Right lobe of liver (tissue), 6 donors: ENCODE measurements around the gene TWF2. TPM values are rescaled to one million over a fixed set of nuclear protein-coding genes. Genes with fewer than 3 reads are reported as not detected.

ENCODE experiments used
- ATAC-seq, 4 donors: fragments of 200-7000 bp; cut with Tn5 transposase; one replicate each; pipeline ENCODE4 v1.9.1; 2020; ENCODE audit warnings: mild to moderate bottlenecking in 4 of 4, moderate library complexity in 4 of 4
- DNase-seq, 3 donors: peaks; one replicate each; pipeline ENCODE4 v3.0.0-alpha.2; 2020
- H3K27ac ChIP-seq, 3 donors: fragments of 200-600 bp; one replicate each; pipeline ENCODE4 v1.8.0; 2022
- H3K27me3 ChIP-seq, 2 donors: fragments of 200-600 bp; one replicate each; pipeline ENCODE4 v1.8.0; 2022
- H3K36me3 ChIP-seq, 4 donors: fragments of 200-600 bp; sonication (generic) in 1 of 4; one replicate each; pipeline versions ENCODE4 v1.5.1 to v1.8.0; 2017 to 2022; ENCODE audit warnings: control low read depth in 1 of 4
- H3K4me1 ChIP-seq, 4 donors: fragments of 200-600 bp; sonication (generic) in 1 of 4; one replicate each; pipeline versions ENCODE4 v1.5.1 to v1.8.0; 2017 to 2022; ENCODE audit warnings: control low read depth in 1 of 4
- H3K4me3 ChIP-seq, 3 donors: fragments of 200-600 bp; one replicate each; pipeline ENCODE4 v1.8.0; 2022
- H3K9me3 ChIP-seq, 4 donors: fragments of 200-600 bp; sonication (generic) in 1 of 4; one replicate each; pipeline versions ENCODE4 v1.5.1 to v1.8.0; 2017 to 2022; ENCODE audit warnings: control low read depth in 1 of 4
- POLR2A ChIP-seq: fragments of 450-650 bp; IDR thresholded peaks from one replicate; pipeline ENCODE4 v1.6.1; 2017; ENCODE audit warnings: antibody characterized with exemption, mild to moderate bottlenecking
- WGBS: methylation state at CpG from one replicate; pipeline ENCODE4 v1.1.6; 2018; ENCODE audit warnings: low coverage, low lambda C conversion rate; ENCODE audit not compliant: insufficient coverage; ENCODE audit errors: missing lambda C conversion rate; 5-methylcytosine and 5-hydroxymethylcytosine counted together
- intact Hi-C, 2 donors: fragments of 100-400 bp; cut with DNase I; formaldehyde crosslinking; loops; one replicate each; pipeline versions ENCODE4 v1.11.2 to v1.14.1; 2022
- total RNA-seq, 6 experiments: library from RNA; depleted of rRNA in 2 of 6; stranded (reverse); fragments of >200 nt in 2 of 6; fragmentation: NEBNext Ultra II Directional in 3 of 6; extraction: Animal tissue kit (Norgen Biotek cat#: 25700) in 3 of 6; gene quantifications; one replicate each; pipeline versions ENCODE4 v1.1.0 to v1.2.4, GENCODE V29; 2016 to 2023
- TF ChIP-seq, protein P1 (sequence below), 4 donors: fragments of 200-600 bp in 3 of 4; fragments of 450-650 bp in 1 of 4; IDR thresholded peaks; one replicate each; pipeline versions ENCODE4 v1.5.1 to v1.8.0; 2016 to 2022; ENCODE audit warnings: antibody characterized with exemption in 4 of 4, mild to moderate bottlenecking in 2 of 4
- donor health status: DM: no; HTN: yes; CAD: no.
- donor health status: DM: no; HTN: no; CAD: no.
- donor health status: DM: no; HTN: no; CAD: no.
- donor health status: DM: no; HTN: yes; CAD: no.
- donor health status: DM: no; HTN: yes; CAD: no.

TWF2 gene
- total RNA-seq, 6 experiments from 2014 or later = 12.9 to 34.4 (median 23.7) TPM

DNA sequence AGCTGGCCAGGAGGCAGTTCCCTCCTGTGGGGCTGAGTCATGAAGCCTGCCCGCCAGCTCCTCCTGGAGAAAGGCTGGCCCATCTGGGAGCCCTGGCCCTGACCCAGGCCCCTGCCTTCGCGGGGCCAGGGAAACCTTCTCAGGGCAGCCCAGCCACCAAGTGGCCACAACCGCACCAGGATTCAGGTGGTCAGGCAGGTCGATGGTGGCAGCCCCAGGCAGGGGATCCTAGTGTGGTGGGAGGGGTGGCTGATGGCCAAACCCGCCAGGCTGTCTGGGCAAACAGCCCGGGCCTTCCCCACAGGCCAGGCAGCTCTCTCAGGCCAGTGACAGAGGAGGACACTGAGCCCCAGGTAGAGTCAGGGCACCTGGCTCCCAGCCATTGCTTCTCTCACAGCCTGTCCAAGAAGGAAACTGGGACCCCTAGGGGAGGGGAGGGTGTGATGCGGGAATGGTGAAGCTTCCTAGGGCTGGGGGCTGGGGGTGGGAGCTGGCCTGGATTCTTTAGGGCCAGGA, 1.2 kb downstream of the TWF2 start:
- 0% methylated on average over 4 of the region's 8 CpGs for WGBS
- H3K4me1 ChIP-seq = peaks cover 0 to 55% (median 28%) of the 10 kb centered on the region in 4 donors

DNA sequence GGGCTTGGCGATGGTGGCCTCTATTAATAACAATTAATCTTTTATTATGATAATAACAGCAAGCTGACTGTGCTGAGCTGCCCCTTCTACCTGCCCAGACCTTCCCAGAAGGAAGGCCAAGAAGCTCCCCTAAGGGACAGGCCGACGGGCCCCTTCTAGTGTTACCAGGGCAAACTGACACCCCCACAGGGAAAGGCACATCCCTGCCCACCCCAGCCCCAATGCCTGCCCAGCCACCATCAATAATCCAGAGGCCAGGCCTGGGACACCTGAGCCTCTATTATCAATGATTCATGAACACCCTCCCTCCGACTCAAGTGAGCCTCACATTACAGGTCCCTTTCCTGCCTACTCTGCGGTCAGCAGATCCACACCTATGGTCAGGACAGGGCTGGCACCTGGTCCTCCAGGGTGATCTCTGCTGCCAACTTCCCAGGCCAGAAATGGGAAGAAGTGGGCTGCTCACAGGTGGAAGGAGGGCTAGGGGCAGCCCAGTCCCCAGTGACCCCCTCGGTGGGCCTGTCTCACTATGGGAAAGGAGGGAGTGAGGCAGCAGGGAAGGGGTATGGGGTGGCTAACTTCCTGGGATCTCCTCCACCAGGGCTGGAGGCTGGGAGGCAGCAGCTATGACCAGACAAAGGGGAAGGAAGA, 1.8 kb downstream of the TWF2 start:
- TF ChIP-seq, protein P1, sequence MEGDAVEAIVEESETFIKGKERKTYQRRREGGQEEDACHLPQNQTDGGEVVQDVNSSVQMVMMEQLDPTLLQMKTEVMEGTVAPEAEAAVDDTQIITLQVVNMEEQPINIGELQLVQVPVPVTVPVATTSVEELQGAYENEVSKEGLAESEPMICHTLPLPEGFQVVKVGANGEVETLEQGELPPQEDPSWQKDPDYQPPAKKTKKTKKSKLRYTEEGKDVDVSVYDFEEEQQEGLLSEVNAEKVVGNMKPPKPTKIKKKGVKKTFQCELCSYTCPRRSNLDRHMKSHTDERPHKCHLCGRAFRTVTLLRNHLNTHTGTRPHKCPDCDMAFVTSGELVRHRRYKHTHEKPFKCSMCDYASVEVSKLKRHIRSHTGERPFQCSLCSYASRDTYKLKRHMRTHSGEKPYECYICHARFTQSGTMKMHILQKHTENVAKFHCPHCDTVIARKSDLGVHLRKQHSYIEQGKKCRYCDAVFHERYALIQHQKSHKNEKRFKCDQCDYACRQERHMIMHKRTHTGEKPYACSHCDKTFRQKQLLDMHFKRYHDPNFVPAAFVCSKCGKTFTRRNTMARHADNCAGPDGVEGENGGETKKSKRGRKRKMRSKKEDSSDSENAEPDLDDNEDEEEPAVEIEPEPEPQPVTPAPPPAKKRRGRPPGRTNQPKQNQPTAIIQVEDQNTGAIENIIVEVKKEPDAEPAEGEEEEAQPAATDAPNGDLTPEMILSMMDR (IDR thresholded peaks at IDR 0.05) = no peak
- no peak for TF ChIP-seq POLR2A
- DNase-seq (no peak), ATAC-seq (no peak)
- H3K36me3 ChIP-seq = no peaks in the 10 kb centered on the region
- WGBS = 78% methylated on average over 1 of the region's 6 CpGs
- peak overlapping the region; percentile 78 to 94 (median 83) for H3K27ac ChIP-seq
- intact Hi-C loops = loop anchor here in 1 of 2 donors (5.0 kb wide), 1 partner anchor 40 kb away; the partner anchor contains the start of gene WDR82
- no peaks in the 10 kb centered on the region for H3K27me3 ChIP-seq
- H3K4me3 ChIP-seq = peak overlapping the region in 1 of 3 donors; percentile 89
- peaks cover 0 to 60% (median 30%) of the 10 kb centered on the region in 4 donors for H3K4me1 ChIP-seq
- H3K9me3 ChIP-seq = no peaks in the 10 kb centered on the region

More for the DNA sequence above, 1.2 kb downstream of the TWF2 start:
- Histone ChIP-seq H3K36me3 (no peaks in the 10 kb centered on the region), H3K27ac (peak overlapping the region; percentile 78 to 94 (median 83)), H3K9me3 (no peaks in the 10 kb centered on the region), H3K4me3 (peak overlapping the region; percentile 82 to 94 (median 89)), H3K27me3 (no peaks in the 10 kb centered on the region)
- peak; percentile 37 to 62 (median 52) for ATAC-seq
- intact Hi-C loops = loop anchor here in 1 of 2 donors (5.0 kb wide), 1 partner anchor 40 kb away; the partner anchor contains the start of gene WDR82
- TF ChIP-seq, protein P1 (IDR thresholded peaks at IDR 0.05) = no peak
- TF ChIP-seq POLR2A = no peak
- peak; percentile 81 to 84 (median 82) for DNase-seq

DNA sequence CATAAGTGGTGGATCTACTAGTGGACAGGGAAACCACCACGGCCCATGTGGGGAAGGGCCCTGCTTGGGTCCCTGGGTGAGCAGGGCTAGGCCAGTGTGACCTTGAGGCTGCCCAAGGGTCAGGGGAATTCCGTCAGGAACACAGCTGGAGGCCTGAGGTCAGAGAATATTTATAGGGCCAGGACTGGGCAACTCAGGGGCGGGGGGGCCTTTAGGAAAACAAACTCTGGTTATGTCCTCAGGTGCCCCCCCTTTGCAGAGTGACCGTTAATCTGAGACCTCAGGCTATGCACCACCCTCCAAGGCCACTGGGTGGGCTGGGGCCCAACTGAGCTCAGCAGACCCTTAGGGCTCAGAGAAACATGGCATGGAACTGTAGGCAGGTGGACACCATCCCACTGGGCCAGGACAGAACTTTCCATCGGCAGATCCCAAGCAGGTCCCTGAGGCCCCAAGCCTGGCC, 2.5 kb downstream of the TWF2 start:
- no peaks in the 10 kb centered on the region for H3K27me3 ChIP-seq
- intact Hi-C loops = loop anchor here in 1 of 2 donors (5.0 kb wide), 1 partner anchor 41 kb away; the partner anchor contains the start of gene WDR82
- no peak overlapping the region for H3K4me3 ChIP-seq
- DNase-seq (no peak), ATAC-seq (no peak)
- TF ChIP-seq POLR2A = no peak
- TF ChIP-seq, protein P1 (IDR thresholded peaks at IDR 0.05) = no peak
- 22% methylated on average over 2 of the region's 5 CpGs for WGBS
- H3K36me3 ChIP-seq = no peaks in the 10 kb centered on the region
- peaks cover 0 to 67% (median 30%) of the 10 kb centered on the region in 4 donors for H3K4me1 ChIP-seq
- no peaks in the 10 kb centered on the region for H3K9me3 ChIP-seq
- peak overlapping the region; percentile 78 to 94 (median 83) for H3K27ac ChIP-seq

DNA sequence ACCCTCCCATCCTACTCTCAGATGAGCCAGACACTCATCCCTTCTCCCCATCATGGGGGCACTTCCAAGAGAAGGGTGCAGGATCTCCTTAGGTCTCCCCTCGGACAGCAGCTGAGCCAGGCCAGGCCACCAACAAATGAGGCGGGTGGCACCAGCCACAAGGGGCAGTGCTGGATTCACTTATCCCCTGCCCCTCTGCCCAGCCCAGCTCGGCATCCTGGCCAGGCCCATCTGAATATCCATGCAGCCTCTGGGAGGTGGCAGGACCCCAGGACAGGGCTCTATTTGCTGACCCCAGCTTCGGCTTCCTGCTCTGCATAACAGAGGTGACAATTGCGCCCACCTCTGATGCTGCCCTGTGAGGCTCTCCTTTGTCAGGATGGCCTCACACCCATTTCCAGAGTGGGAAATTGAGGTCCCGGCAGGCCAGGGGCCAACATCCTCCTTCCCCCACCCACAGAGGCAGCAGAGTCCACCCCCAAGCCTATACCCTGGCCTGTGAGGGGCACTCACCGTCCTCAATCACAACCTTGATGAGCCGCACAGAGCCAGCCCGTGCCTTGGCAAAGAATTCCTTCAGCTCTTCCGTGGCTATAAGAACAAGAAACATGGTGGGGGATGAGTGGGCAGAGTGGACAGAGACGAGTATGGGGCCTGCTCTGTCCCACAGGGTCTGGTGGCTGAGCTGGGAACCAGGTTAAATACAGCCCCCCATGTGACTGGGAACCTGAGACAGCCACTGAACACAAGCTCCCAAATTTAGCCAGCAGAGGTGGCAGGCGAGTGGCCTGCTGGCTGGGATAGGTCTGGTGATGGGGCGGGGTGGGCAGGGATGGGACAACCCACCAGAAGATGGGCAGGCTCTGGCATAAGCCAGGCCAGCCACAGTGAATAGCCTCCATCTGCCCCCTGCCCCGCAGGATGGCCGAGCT, 4.2 kb downstream of the TWF2 start:
- peak overlapping the region in 2 of 3 donors; percentile 92 to 94 for H3K27ac ChIP-seq
- ATAC-seq = no peak
- H3K4me3 ChIP-seq = no peak overlapping the region
- TF ChIP-seq, protein P1 (IDR thresholded peaks at IDR 0.05) = peak in 1 of 4 donors; percentile 13
- TF ChIP-seq POLR2A = no peak
- peak in 1 of 3 donors; percentile 15 for DNase-seq
- peaks cover 0 to 64% (median 29%) of the 10 kb centered on the region in 4 donors for H3K4me1 ChIP-seq
- H3K27me3 ChIP-seq = no peaks in the 10 kb centered on the region
- 96% methylated on average over 6 of the region's 15 CpGs for WGBS
- H3K36me3 ChIP-seq = peaks cover 6 to 16% (median 10%) of the 10 kb centered on the region in 4 donors
- no peaks in the 10 kb centered on the region for H3K9me3 ChIP-seq
- intact Hi-C loops = loop anchor here (5.0 kb wide), 2 partner anchors 43 to 108 kb away; partner anchors contain the start of gene WDR82 (in 1 of the 2)
